ENCODE results near the gene NTN3.

DNA sequence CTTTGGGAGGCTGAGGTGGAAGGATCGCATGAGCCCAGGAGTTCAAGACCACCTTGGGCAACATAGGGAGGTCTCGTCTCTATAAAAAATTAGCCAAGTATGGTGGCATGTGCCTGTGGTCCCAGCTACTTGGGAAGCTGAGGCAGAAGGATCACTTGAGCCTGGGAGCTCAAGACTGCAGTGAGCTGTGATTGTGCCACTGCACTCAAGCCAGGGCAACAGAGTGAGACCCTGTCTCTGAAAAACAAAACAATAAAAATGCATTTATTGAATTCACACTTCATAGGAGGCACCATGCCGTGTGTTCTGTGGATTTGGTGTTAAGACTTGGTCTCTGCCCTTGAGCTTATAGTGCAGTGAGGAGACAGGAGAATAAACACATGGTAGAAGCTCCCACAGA lies 6.2 kb downstream of the NTN3 start:
- TF ChIP-seq, protein P1, sequence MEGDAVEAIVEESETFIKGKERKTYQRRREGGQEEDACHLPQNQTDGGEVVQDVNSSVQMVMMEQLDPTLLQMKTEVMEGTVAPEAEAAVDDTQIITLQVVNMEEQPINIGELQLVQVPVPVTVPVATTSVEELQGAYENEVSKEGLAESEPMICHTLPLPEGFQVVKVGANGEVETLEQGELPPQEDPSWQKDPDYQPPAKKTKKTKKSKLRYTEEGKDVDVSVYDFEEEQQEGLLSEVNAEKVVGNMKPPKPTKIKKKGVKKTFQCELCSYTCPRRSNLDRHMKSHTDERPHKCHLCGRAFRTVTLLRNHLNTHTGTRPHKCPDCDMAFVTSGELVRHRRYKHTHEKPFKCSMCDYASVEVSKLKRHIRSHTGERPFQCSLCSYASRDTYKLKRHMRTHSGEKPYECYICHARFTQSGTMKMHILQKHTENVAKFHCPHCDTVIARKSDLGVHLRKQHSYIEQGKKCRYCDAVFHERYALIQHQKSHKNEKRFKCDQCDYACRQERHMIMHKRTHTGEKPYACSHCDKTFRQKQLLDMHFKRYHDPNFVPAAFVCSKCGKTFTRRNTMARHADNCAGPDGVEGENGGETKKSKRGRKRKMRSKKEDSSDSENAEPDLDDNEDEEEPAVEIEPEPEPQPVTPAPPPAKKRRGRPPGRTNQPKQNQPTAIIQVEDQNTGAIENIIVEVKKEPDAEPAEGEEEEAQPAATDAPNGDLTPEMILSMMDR (IDR thresholded peaks at IDR 0.05; ENCODE audit: poor library complexity): no peak
- TF ChIP-seq EZH2phosphoT487 (IDR thresholded peaks at IDR 0.05; ENCODE audit: low read depth, severe bottlenecking, unreplicated experiment): no peak

Data from hepatocyte (in vitro differentiated cells).